ENCODE data around the gene EBF3.

- TF ChIP-seq, protein P1, sequence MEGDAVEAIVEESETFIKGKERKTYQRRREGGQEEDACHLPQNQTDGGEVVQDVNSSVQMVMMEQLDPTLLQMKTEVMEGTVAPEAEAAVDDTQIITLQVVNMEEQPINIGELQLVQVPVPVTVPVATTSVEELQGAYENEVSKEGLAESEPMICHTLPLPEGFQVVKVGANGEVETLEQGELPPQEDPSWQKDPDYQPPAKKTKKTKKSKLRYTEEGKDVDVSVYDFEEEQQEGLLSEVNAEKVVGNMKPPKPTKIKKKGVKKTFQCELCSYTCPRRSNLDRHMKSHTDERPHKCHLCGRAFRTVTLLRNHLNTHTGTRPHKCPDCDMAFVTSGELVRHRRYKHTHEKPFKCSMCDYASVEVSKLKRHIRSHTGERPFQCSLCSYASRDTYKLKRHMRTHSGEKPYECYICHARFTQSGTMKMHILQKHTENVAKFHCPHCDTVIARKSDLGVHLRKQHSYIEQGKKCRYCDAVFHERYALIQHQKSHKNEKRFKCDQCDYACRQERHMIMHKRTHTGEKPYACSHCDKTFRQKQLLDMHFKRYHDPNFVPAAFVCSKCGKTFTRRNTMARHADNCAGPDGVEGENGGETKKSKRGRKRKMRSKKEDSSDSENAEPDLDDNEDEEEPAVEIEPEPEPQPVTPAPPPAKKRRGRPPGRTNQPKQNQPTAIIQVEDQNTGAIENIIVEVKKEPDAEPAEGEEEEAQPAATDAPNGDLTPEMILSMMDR (IDR thresholded peaks at IDR 0.05): no peak
- no peak for TF ChIP-seq POLR2A (IDR thresholded peaks at IDR 0.05)
These were observed 36.5 kb downstream of the EBF3 start for GRCh38 chr10:129927351-129928120.
